ENCODE data around the gene EBI3. TPM values are rescaled to one million over a fixed set of nuclear protein-coding genes. Genes with fewer than 3 reads are reported as not detected.

Gene EBI3
- total and polyA plus RNA-seq, 2 of the 13 experiments (the other 11 are each of a cell fraction or from before 2014, with no cell fraction given): 3.4 TPM; not detected in 1

GRCh38 chr19:4197625-4198466 is 31.5 kb upstream of the EBI3 start (continued):
- TF ChIP-seq CREM (IDR thresholded peaks at IDR 0.05) (no peak), CREM (CRISPR knock-in tag; IDR thresholded peaks at IDR 0.05) (no peak), ZBTB3 (CRISPR knock-in tag; IDR thresholded peaks at IDR 0.05; ENCODE audit: borderline replicate concordance, low read depth) (no peak), E2F2 (CRISPR knock-in tag; IDR thresholded peaks at IDR 0.05; ENCODE audit: borderline replicate concordance) (no peak), DPF2 (CRISPR knock-in tag; IDR thresholded peaks at IDR 0.05; ENCODE audit: borderline replicate concordance, low read depth) (no peak), RFX3 (CRISPR knock-in tag; IDR thresholded peaks at IDR 0.05) (no peak), KLF13 (CRISPR knock-in tag; IDR thresholded peaks at IDR 0.05) (no peak), SUZ12 (IDR thresholded peaks at IDR 0.05; ENCODE audit: low read depth, low read length) (no peak), TERF1 (CRISPR knock-in tag; IDR thresholded peaks at IDR 0.05) (no peak)

GRCh38 chr19:4198467-4199126 is 30.7 kb upstream of the EBI3 start:
- Histone ChIP-seq H4K20me1 (ENCODE audit: insufficient read depth, low read length) (no peaks in the 10 kb centered on the region), H3K27me3 (ENCODE audit: control insufficient read depth in 1 of 2, insufficient read depth in 2 of 2, low read length in 2 of 2) (peaks cover 7 to 48% of the 10 kb centered on the region in 2 experiments; a peak in 4 of 5 replicates), H3K4me3 (replicated peaks in 1 of 3; ENCODE audit: insufficient read depth in 1 of 3, low read depth in 2 of 3, low read length in 3 of 3) (no peak overlapping the region), H3K9ac (ENCODE audit: insufficient read depth, low read depth, low read length) (no peak overlapping the region), H3K4me1 (ENCODE audit: insufficient read depth, low read length) (peaks cover 26% of the 10 kb centered on the region), H2AFZ (ENCODE audit: low read length) (no peak overlapping the region), H3K4me2 (ENCODE audit: low read depth, low read length) (no peak overlapping the region), H3K79me2 (ENCODE audit: insufficient read depth, low read length) (no peaks in the 10 kb centered on the region), H3K36me3 (replicated peaks in 1 of 2; ENCODE audit: control insufficient read depth in 1 of 2, insufficient read depth in 2 of 2, low read length in 2 of 2) (no peaks in the 10 kb centered on the region), H3K27ac (ENCODE audit: extremely low read length, insufficient read depth, low read length) (no peak overlapping the region), H3K9me3 (ENCODE audit: low read length) (no peaks in the 10 kb centered on the region)
- no TSS peak for BruUV-seq (replicated peaks)
- CTCF ChIA-PET (ENCODE audit: low intra/inter-chr PET ratio, low total read pairs): no interaction called here
- 12% methylated on average over 23 of the region's 28 CpGs for WGBS (ENCODE audit: low lambda C conversion rate)
- in situ Hi-C loops (cut with HindIII; ENCODE audit: extremely low pct_ligation_motif_present, low pct_unique_long_range_greater_than_20kb) (no loop called here), intact Hi-C loops (cut with micrococcal nuclease; ENCODE audit: unreplicated experiment) (no loop called here)
- FAIRE-seq (no peak), DNase-seq (ENCODE audit: low spot score) (no peak), ATAC-seq (no peak)
- POLR2A ChIA-PET: no interaction called here
- TF ChIP-seq LRRFIP1 (CRISPR knock-in tag; conservative IDR thresholded peaks at IDR 0.05): no peak
- TF ChIP-seq SUZ12 (IDR thresholded peaks at IDR 0.05; ENCODE audit: low read depth, low read length): no peak
- no peak for TF ChIP-seq TFDP2 (CRISPR knock-in tag; IDR thresholded peaks at IDR 0.05)
- TF ChIP-seq UBTF (CRISPR knock-in tag; IDR thresholded peaks at IDR 0.05): no peak
